Ammon's horn (tissue), 1 donor: ENCODE data around the gene ZMYM4.
"Not testable (repeated sequence)": the region's sequence is repeated elsewhere in the genome, so short reads cannot be mapped to it uniquely, and the experiment has no call there.

Experiments used
- DNase-seq: peaks from one replicate; pipeline ENCODE4 v3.0.0-alpha.2; 2016; ENCODE audit warnings: low spot score

The ZMYM4 gene

DNA sequence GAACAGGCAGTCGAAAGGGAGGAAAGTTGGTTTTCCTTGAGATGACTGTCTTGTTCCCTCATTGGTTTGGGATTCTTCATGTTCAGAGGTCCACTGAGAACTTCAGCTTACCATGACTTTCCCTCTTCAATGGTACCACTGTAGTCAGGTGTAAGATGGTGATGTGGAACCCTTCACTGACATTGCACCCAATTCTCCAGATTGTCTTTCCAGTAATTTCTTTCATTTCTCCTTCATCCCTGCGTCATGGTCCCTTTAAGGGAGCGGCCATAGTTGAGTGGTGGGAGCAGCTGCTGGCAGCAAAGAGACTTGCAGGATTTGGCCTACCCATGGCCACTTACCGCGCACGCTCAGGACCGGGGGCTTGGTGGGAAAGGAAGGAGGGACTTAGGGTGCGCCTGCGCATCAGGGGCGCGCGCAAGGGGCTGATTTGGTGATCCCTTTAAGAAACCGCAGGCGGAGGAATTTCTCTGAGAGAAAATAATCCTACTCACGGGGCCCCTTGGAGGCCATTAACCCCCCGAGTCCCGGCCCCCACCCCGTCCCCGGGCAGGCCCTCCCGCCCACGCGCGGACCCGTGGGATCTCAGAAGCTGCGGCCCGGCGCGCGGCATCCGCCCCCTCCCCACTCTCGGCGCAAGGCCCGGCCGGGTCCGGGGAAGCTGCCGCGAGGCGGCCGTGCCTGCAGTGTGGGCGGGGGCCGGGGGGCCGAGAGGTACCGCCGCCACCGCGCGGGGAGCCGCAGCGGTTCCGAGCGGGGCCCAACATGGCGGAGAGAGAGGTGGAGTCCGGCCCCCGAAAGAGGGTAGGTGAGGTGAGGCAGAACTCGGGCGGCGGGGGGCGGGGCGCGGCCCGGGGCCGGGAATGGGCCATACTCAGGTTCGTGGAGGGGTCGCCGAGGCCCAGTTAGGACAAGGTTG is at the start of gene ZMYM4:
Gene ZMYM4, plus strand, starts transcription at position 428 of the 919 bp plus-strand sequence. Its CDS starts 338 bp downstream, at position 766.
- DNase-seq: peak; percentile 95

- DNase-seq: no peak
Observed at GRCh38 chr1:35220976-35221375, 47.5 kb upstream of the ZMYM4 start.

- DNase-seq: no peak
Observed at GRCh38 chr1:35222322-35223083, 46.0 kb upstream of the ZMYM4 start.

- no peak for DNase-seq
Observed at GRCh38 chr1:35223084-35223630, 45.4 kb upstream of the ZMYM4 start.

DNA sequence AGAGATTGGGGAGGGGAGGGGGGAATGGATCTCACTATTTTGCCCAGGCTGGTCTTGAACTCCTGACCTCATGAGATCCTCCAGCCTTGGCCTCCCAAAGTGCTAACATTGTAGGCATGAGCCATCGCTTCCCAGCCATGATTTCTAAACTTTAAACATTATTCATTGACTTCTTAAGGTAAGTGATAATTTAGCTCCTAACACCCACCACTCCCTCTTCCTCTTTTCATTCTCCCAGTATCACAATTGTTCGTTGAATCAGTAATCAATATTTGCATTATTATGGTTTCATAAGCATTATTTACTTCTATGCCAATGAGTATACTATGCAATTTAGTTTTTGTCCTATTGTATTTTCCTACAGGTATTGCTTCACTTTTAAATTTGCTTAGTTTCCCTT is 42.0 kb upstream of the ZMYM4 start:
- DNase-seq: no peak

DNA sequence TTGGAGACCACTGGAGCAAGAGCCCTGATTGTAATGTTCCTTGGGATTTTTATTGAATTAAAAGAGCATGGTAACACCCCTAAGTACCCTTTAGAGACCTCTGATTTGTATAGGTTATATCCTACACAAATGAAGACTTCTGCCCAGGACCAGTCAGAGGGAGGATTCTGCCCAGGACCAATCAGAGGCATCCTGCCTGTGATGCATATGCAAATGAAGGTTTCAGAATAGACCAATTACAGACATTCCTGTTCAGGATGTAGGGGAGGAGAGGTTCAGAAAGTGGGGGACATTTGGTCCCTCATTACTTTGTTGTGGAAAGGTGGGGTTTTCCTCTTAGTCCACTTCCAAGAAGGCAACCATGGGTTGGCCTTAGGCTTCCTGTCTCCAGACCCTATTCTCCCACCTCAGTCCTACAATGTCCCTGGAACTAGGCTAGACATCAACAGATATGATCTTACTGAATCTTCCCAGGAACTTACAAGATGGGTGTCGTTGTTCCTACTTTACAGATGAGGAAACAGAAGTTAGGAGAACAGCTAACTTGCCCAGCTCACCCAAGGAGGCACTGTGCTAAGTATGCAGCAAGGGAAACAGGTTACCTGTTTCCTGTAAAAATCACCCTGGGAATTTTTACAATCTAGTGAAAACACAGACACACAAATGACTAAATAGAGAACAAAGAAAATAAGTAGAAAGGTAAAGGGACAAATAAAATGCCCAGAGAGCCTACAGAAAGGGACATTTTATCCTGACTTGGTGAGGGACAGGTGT is 38.7 kb upstream of the ZMYM4 start:
- no peak for DNase-seq

- DNase-seq: no peak
Observed at GRCh38 chr1:35231287-35231686, 37.2 kb upstream of the ZMYM4 start.

- not testable (repeated sequence) for DNase-seq
Observed at GRCh38 chr1:35236772-35237171, 31.7 kb upstream of the ZMYM4 start.

GRCh38 chr1:35243691-35244090 is 24.8 kb upstream of the ZMYM4 start:
- DNase-seq: no peak

DNA sequence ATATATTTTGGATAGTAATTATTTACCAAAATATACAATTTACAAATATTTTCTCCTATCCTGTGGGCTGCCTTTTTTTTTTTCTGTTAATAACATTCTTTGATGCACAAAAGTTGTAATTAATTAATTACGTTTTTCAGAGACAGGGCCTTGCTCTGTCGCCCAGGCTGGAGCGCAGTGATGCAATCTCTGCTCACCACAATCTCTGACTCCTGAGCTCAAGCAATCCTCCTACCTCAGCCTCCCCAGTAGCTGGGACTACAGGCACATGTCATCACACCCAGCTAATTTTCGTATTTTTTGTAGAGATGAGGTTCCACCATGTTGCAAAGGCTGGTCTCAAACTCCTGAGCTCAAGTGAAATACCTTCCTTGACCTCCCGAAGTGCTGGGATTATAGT is 21.3 kb upstream of the ZMYM4 start:
- no peak for DNase-seq

DNA sequence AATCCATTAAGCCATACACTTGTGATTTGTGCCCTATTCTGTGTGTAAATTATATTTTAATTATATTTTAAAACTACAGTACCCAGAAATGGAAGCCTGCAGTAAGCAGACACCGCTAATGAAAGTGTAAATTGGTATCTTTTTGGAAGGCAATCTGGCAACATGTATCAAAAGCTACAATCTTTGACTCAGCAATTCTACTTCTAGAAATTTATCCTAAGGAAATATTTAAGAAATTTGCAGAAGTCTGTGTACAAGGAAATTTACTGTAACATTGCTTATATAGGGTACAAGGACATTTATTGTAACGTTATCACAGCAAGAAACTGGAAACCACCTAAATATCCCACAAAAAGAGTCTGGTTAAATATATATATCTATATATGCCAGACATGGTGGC is 14.6 kb upstream of the ZMYM4 start:
- no peak for DNase-seq

GRCh38 chr1:35255276-35255675 is 13.2 kb upstream of the ZMYM4 start:
- DNase-seq: no peak

- DNase-seq: no peak
Observed at GRCh38 chr1:35259561-35259960, 8.9 kb upstream of the ZMYM4 start.

DNA sequence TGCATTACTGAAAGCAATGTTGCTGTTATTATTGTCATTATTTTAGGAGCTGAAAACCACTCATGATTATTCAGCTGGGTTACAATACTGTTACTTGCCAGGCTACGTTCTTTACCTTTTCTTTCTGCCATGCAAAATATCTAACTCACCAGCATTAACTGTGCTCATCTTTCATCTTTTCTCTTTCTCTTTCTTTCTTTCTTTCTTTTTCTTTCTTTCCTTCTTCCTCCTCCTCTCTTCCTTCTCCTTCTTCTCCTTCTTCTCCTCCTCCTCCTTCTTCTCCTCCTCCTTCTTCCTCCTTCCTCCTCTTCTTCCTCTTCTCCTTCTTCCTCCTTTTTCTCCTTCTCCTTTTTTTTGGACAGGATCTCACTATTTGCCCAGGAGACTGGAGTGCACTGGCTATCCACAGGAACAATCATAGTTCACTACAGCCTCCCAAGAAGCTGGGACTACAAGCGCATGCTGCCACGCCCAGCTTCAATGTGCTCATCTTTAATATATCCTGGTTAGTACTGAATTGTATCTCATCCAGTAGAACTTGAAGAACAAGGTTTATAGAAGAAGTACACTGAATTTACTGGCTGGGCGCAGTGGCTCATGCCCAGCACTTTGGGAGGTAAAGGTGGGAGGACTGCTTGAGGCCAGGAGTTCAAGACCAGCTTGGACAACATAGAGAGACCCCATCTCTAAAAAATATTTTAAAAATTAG is 6.9 kb upstream of the ZMYM4 start:
- DNase-seq: no peak

- DNase-seq: no peak
Observed at GRCh38 chr1:35264035-35264434, 4.5 kb upstream of the ZMYM4 start.

DNA sequence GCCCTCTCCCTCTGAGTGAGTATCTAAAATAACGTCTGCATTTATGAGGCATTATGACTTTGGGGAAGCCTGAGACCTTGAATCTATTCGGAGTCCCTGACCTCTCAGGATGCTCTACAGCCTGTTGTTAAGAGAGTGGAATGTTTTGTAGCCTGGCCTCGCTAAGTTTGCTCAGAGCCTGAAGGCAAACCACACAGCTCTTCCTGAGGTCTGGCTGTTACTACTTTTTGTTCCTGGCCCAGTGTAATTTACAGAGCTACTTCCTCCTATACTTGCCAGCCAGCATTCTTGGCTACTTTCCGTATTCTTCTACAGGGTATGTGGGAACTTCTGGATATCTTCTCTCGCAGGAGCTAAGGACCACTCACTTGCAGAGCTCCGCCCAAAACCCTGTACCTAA is 3.6 kb upstream of the ZMYM4 start:
- peak; percentile 40 for DNase-seq

DNA sequence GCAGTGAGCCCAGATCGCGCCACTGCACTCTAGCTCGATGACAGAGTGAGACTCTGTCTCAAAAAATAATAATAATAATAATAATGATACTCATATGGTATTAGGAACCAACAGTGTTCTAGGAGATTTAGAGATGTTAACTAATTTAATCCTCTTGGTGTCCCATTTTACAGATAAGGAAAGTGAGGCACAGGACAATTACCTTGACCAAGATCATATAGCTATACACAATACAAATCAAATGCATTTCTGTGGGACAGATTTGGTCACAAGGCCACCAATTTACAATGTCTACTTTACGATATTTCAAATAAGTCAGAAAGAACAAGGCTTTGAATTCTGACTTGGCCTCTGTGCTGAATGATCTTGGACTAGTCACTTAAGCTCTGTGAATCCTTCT is 2.2 kb upstream of the ZMYM4 start:
- no peak for DNase-seq

DNA sequence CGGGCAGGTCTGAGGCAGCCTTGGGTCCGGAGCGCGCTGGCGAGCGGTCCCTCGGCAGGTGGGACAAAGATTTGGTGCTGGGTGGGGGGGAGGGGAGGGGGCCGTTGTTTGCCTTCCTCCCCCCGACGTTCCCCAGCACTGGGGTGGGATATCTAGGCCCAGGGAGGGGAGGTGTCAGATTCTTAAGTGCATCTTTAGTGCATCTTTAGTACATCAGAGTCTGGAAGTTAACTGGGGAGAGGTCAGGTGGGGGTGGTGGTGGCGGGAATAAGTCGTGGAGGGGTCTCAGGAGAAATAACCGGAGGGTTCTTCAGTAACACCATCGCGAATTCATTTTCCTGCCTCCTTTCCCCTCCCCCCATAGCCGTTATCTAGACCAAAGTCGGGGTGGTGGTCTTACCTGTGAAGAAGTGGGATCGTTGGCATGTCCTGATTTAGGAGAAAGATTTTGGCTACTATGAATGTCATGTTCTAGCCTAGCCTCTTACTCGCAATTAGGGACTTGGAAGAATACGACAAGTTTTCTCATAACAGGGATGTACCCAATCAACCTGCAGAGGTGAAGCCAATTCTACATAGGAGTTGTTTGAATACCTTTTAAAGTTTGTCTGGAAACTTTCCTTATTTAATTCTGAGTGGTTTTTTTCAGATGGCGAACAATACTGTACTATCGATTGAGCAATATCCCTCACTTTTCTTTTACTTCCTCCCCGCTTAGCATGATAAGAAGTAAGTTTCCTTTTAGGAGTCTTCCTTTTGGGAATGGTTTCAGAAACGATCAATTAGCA is 886 bp downstream of the ZMYM4 start:
- no peak for DNase-seq

DNA sequence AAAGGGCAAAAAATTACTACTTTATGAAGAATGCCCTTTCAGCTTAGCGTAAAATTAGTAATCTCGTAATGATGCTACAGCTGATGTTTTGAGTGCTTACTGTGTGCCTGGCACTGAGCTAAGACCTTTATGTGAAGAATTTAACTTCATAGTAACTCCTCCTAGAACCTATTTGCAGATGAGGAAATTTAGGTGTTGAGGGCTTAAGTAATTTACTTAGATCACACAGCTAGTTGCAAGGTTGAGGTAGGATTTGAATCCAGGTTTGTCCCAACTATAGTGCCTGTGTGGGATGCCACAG is 1.4 kb downstream of the ZMYM4 start:
- no peak for DNase-seq

GRCh38 chr1:35270836-35271235 is 2.3 kb downstream of the ZMYM4 start:
- DNase-seq: no peak

- no peak for DNase-seq
Observed at GRCh38 chr1:35274197-35274596, 5.7 kb downstream of the ZMYM4 start.
